ENCODE results near the gene NKD1. TPM values are rescaled to one million over a fixed set of nuclear protein-coding genes. Genes with fewer than 3 reads are reported as not detected.

The NKD1 gene
- total and polyA plus RNA-seq, 2 of the 8 experiments (the other 6 are each of a cell fraction or from before 2014, with no cell fraction given): 0.70 to 4.5 TPM

- TF ChIP-seq NRF1 (IDR thresholded peaks at IDR 0.05; ENCODE audit: low read depth, low read length): no peak
- TF ChIP-seq SRF (IDR thresholded peaks at IDR 0.05; ENCODE audit: low read depth, low read length): no peak
Measured at GRCh38 chr16:50591209-50591608, 43.0 kb downstream of the NKD1 start (continued).

Data from H1 (cell line).